HCT116 (cell line): ENCODE measurements around the gene GFPT1. TPM values are rescaled to one million over a fixed set of nuclear protein-coding genes. Genes with fewer than 3 reads are reported as not detected.

Experiments used
- ATAC-seq: fragments of 200-7000 bp; cut with Tn5 transposase; 2 replicates; pipeline ENCODE4 v1.9.1; 2020; ENCODE audit warnings: mild to moderate bottlenecking, moderate library complexity
- BruUV-seq: library from RNA; stranded (reverse); fragments of 400-500 nt; replicated peaks from 2 replicates; lab custom pipeline; 2021; lab: Mats Ljungman, UMichigan
- CTCF ChIA-PET: fragments of 300-600 bp; sonication (Branson Sonifier 250); formaldehyde crosslinking; loops from one replicate; lab custom pipeline; 2021; ENCODE audit warnings: antibody characterized with exemption; lab: Charles Lee
- POLR2A ChIA-PET: fragments of 300-600, 350-600 bp; sonication (Branson Sonifier 250); formaldehyde crosslinking; loops from one replicate; lab custom pipeline; 2021; ENCODE audit warnings: antibody characterized with exemption; lab: Charles Lee
- RAD21 ChIA-PET, 2 experiments: fragments of 300-600 bp; sonication (Branson Sonifier 250); formaldehyde crosslinking; loops; one replicate each; lab custom pipeline; 2023; ENCODE audit warnings: low total read pairs in 2 of 2; ENCODE audit not compliant: uncharacterized antibody in 2 of 2, unreplicated experiment in 2 of 2, low non-redundant PET in 1 of 2; lab: Charles Lee
- DNase-seq: peaks from one replicate; pipeline ENCODE4 v3.0.0-alpha.2; 2010; ENCODE audit warnings: low read depth, low spot score
- H2AFZ ChIP-seq: fragments of 200-600 bp; shearing (Covaris generic), sonication (generic); 2 replicates; pipeline ENCODE4 v1.6.1; 2017; ENCODE audit warnings: low read depth, mixed run types, mixed read lengths, antibody characterized with exemption, low read length; ENCODE audit not compliant: poor library complexity, severe bottlenecking
- H3K27ac ChIP-seq: 2 replicates; pipeline ENCODE4 v1.5.1; 2012; ENCODE audit warnings: low read depth, low read length
- H3K27me3 ChIP-seq: fragments of 200-600 bp; sonication (generic); 2 replicates; pipeline ENCODE4 v1.6.1; 2016; ENCODE audit warnings: mixed run types, low read length, mixed read lengths; ENCODE audit not compliant: insufficient read depth
- H3K36me3 ChIP-seq, 2 experiments: fragments of 200-500 bp in 1 of 2; fragments of 200-600 bp in 1 of 2; sonication (Bioruptor generic) in 1 of 2; sonication (generic) in 1 of 2; 2 replicates each; pipeline versions ENCODE4 v1.5.1 to v1.6.1; 2014 to 2016; ENCODE audit warnings: low read length in 2 of 2, inconsistent platforms in 1 of 2, mixed read lengths in 1 of 2, mixed run types in 1 of 2; ENCODE audit not compliant: insufficient read depth in 2 of 2, control insufficient read depth in 1 of 2
- H3K4me1 ChIP-seq, 2 experiments: fragments of 200-600 bp in 1 of 2; sonication (generic) in 1 of 2; 2 replicates each; pipeline versions ENCODE4 v1.5.1 to v1.6.1; 2012 to 2017; ENCODE audit warnings: low read length in 2 of 2, inconsistent platforms in 1 of 2, mild to moderate bottlenecking in 1 of 2, mixed read lengths in 1 of 2, mixed run types in 1 of 2, moderate library complexity in 1 of 2; ENCODE audit not compliant: insufficient read depth in 2 of 2, control insufficient read depth in 1 of 2
- H3K4me2 ChIP-seq: fragments of 200-600 bp; sonication (generic); 2 replicates; pipeline ENCODE4 v1.6.1; 2017; ENCODE audit warnings: mixed run types, low read length, mixed read lengths
- H3K4me3 ChIP-seq, 2 experiments: fragments of 200-600 bp in 1 of 2; sonication (generic) in 1 of 2; replicated peaks in 1 of 2; 2 replicates each; pipeline ENCODE4 v1.5.1; 2011 to 2016; ENCODE audit warnings: low read length in 2 of 2, control low read depth in 1 of 2, low read depth in 1 of 2, mild to moderate bottlenecking in 1 of 2, mixed read lengths in 1 of 2, mixed run types in 1 of 2
- H3K79me2 ChIP-seq: fragments of 200-600 bp; sonication (generic); 2 replicates; pipeline ENCODE4 v1.6.1; 2017; ENCODE audit warnings: mild to moderate bottlenecking, mixed run types, low read length, moderate library complexity, mixed read lengths; ENCODE audit not compliant: insufficient read depth
- H3K9ac ChIP-seq: fragments of 200-600 bp; sonication (generic); 2 replicates; pipeline ENCODE4 v1.6.1; 2016; ENCODE audit warnings: low read length, mixed read lengths
- H3K9me2 ChIP-seq: fragments of 200-600 bp; sonication (generic), shearing (Covaris generic); 2 replicates; pipeline ENCODE4 v1.6.1; 2017; ENCODE audit warnings: mixed run types, mild to moderate bottlenecking, moderate library complexity; ENCODE audit not compliant: insufficient read depth
- H3K9me3 ChIP-seq, 2 experiments: fragments of 200-500 bp in 1 of 2; fragments of 200-600 bp in 1 of 2; sonication (Bioruptor generic) in 1 of 2; sonication (generic) in 1 of 2; 2 replicates each; pipeline ENCODE4 v1.6.1; 2014 to 2017; ENCODE audit warnings: low read length in 2 of 2, mixed read lengths in 2 of 2, inconsistent platforms in 1 of 2, low read depth in 1 of 2, mild to moderate bottlenecking in 1 of 2, mixed run types in 1 of 2, moderate library complexity in 1 of 2; ENCODE audit not compliant: control insufficient read depth in 1 of 2, insufficient read depth in 1 of 2
- H4K20me1 ChIP-seq: fragments of 200-600 bp; sonication (generic), shearing (Covaris generic); 2 replicates; pipeline ENCODE4 v1.6.1; 2017; ENCODE audit warnings: mixed run types, mild to moderate bottlenecking, moderate library complexity; ENCODE audit not compliant: insufficient read depth
- ELF1 ChIP-seq: IDR thresholded peaks from 2 replicates; pipeline ENCODE4 v1.6.1; 2012; ENCODE audit warnings: low read depth, borderline replicate concordance
- JUND ChIP-seq: IDR thresholded peaks from 2 replicates; pipeline ENCODE4 v1.6.1; 2012
- POLR2AphosphoS5 ChIP-seq: IDR thresholded peaks from 2 replicates; pipeline ENCODE4 v1.6.1; 2011; ENCODE audit warnings: mild to moderate bottlenecking, low read depth, low read length, moderate library complexity
- SIN3A ChIP-seq: IDR thresholded peaks from 2 replicates; pipeline ENCODE4 v1.6.1; 2012; ENCODE audit warnings: low read depth
- TCF7L2 ChIP-seq: IDR thresholded peaks from 2 replicates; pipeline ENCODE4 v1.7.0; 2011; ENCODE audit warnings: borderline replicate concordance, inconsistent platforms; ENCODE audit not compliant: insufficient read depth, insufficient read length; ENCODE audit errors: extremely low read depth
- intact Hi-C: fragments of 100-400 bp; cut with micrococcal nuclease; formaldehyde crosslinking; loops from 2 replicates; pipeline ENCODE4 v1.10.0; 2022
- total RNA-seq: library from RNA; stranded (reverse); gene quantifications from one replicate; pipeline ENCODE4 v1.2.1, GENCODE V29; 2021; ENCODE audit not compliant: unreplicated experiment
- TF ChIP-seq, protein P1 (sequence below): IDR thresholded peaks from 2 replicates; pipeline ENCODE4 v1.6.1; 2012
- TF ChIP-seq, protein P2 (sequence below): IDR thresholded peaks from 2 replicates; pipeline ENCODE4 v1.6.1; 2012; ENCODE audit warnings: low read depth
- TF ChIP-seq, protein P3 (sequence below): IDR thresholded peaks from 2 replicates; pipeline ENCODE4 v1.6.1; 2012
- TF ChIP-seq, protein P4 (sequence below): IDR thresholded peaks from 2 replicates; pipeline ENCODE4 v1.6.1; 2011; ENCODE audit warnings: mild to moderate bottlenecking, low read length, moderate library complexity; ENCODE audit not compliant: insufficient replicate concordance; ENCODE audit errors: extremely low read depth

Gene GFPT1
- total RNA-seq, 1 experiment from 2014 or later: 62.4 TPM

DNA sequence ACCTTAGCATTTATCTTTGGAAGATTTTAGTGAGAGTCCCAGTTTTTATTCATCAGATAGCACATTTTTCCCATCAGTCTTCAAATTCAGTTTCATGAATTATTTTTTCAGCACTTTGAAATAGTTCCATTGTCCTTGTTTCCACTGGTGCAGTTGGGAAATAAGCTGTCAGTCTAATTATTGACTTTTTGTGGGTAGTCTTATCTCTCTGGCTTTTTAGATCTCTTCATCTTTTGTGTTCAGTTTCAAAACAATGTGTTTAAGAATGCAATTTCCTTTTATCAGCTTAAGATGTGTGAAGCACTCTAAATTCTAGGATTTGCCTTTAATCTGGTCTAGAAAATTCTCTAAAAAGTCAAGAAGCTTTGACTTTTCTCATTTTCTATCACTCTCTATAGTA lies 70.5 kb downstream of the GFPT1 start:
- no peaks in the 10 kb centered on the region for H3K27me3 ChIP-seq
- DNase-seq (no peak), ATAC-seq (no peak)
- TF ChIP-seq, protein P1, sequence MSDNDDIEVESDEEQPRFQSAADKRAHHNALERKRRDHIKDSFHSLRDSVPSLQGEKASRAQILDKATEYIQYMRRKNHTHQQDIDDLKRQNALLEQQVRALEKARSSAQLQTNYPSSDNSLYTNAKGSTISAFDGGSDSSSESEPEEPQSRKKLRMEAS: no peak
- TF ChIP-seq POLR2AphosphoS5 (no peak), SIN3A (no peak), JUND (no peak), TCF7L2 (no peak), ELF1 (no peak)
- TF ChIP-seq, protein P2, sequence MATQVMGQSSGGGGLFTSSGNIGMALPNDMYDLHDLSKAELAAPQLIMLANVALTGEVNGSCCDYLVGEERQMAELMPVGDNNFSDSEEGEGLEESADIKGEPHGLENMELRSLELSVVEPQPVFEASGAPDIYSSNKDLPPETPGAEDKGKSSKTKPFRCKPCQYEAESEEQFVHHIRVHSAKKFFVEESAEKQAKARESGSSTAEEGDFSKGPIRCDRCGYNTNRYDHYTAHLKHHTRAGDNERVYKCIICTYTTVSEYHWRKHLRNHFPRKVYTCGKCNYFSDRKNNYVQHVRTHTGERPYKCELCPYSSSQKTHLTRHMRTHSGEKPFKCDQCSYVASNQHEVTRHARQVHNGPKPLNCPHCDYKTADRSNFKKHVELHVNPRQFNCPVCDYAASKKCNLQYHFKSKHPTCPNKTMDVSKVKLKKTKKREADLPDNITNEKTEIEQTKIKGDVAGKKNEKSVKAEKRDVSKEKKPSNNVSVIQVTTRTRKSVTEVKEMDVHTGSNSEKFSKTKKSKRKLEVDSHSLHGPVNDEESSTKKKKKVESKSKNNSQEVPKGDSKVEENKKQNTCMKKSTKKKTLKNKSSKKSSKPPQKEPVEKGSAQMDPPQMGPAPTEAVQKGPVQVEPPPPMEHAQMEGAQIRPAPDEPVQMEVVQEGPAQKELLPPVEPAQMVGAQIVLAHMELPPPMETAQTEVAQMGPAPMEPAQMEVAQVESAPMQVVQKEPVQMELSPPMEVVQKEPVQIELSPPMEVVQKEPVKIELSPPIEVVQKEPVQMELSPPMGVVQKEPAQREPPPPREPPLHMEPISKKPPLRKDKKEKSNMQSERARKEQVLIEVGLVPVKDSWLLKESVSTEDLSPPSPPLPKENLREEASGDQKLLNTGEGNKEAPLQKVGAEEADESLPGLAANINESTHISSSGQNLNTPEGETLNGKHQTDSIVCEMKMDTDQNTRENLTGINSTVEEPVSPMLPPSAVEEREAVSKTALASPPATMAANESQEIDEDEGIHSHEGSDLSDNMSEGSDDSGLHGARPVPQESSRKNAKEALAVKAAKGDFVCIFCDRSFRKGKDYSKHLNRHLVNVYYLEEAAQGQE: no peak
- TF ChIP-seq, protein P3, sequence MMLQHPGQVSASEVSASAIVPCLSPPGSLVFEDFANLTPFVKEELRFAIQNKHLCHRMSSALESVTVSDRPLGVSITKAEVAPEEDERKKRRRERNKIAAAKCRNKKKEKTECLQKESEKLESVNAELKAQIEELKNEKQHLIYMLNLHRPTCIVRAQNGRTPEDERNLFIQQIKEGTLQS: no peak
- TF ChIP-seq, protein P4, sequence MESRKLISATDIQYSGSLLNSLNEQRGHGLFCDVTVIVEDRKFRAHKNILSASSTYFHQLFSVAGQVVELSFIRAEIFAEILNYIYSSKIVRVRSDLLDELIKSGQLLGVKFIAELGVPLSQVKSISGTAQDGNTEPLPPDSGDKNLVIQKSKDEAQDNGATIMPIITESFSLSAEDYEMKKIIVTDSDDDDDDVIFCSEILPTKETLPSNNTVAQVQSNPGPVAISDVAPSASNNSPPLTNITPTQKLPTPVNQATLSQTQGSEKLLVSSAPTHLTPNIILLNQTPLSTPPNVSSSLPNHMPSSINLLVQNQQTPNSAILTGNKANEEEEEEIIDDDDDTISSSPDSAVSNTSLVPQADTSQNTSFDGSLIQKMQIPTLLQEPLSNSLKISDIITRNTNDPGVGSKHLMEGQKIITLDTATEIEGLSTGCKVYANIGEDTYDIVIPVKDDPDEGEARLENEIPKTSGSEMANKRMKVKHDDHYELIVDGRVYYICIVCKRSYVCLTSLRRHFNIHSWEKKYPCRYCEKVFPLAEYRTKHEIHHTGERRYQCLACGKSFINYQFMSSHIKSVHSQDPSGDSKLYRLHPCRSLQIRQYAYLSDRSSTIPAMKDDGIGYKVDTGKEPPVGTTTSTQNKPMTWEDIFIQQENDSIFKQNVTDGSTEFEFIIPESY: no peak
- peaks cover 0 to 8% of the 10 kb centered on the region in 2 experiments; a peak in 2 of 4 replicates for H3K4me1 ChIP-seq
- H3K9me2 ChIP-seq: no peaks in the 10 kb centered on the region
- no peaks in the 10 kb centered on the region for H3K36me3 ChIP-seq
- intact Hi-C loops: no loop called here
- no peak overlapping the region for H3K27ac ChIP-seq
- BruUV-seq: no TSS peak
- no peak overlapping the region for H3K4me2 ChIP-seq
- no peaks in the 10 kb centered on the region for H3K9me3 ChIP-seq
- no peaks in the 10 kb centered on the region for H3K79me2 ChIP-seq
- H4K20me1 ChIP-seq: no peaks in the 10 kb centered on the region
- no peak overlapping the region for H3K4me3 ChIP-seq
- POLR2A ChIA-PET: no interaction called here
- RAD21 ChIA-PET: no interaction called here
- CTCF ChIA-PET: no interaction called here
- no peak overlapping the region for H3K9ac ChIP-seq
- H2AFZ ChIP-seq: no peak overlapping the region
